ENCODE data around the gene GSK3B. TPM values are rescaled to one million over a fixed set of nuclear protein-coding genes. Genes with fewer than 3 reads are reported as not detected.

The GSK3B gene
- total RNA-seq, 3 donors from 2014 or later (not counting 1 experiment from before 2014, with no cell fraction given) = 61.3 to 67.0 (median 62.7) TPM

GRCh38 chr3:119950666-119951325 lies 143.5 kb downstream of the GSK3B start:
- Histone ChIP-seq H3K27ac (ENCODE audit: low read length) (no peak overlapping the region), H3K4me1 (ENCODE audit: control insufficient read depth, insufficient read depth, low read length) (no peaks in the 10 kb centered on the region), H3K36me3 (ENCODE audit: control insufficient read depth, insufficient read depth, low read length) (peaks cover 4% of the 10 kb centered on the region), H3K27me3 (ENCODE audit: control insufficient read depth, insufficient read depth, low read length) (no peaks in the 10 kb centered on the region), H3K9me3 (ENCODE audit: control insufficient read depth, insufficient read depth, low read length) (no peaks in the 10 kb centered on the region), H3K4me3 (ENCODE audit: low read length) (no peak overlapping the region)
- intact Hi-C loops (cut with micrococcal nuclease) = no loop called here
- H3K27ac Mint-ChIP-seq = peak overlapping the region in 1 of 2 donors; percentile 47
- no peak overlapping the region for H3K4me3 Mint-ChIP-seq
- no peaks in the 10 kb centered on the region for H3K9me3 Mint-ChIP-seq
- H3K27me3 Mint-ChIP-seq (ENCODE audit: low read depth in 2 of 2) = no peaks in the 10 kb centered on the region
- TF ChIP-seq CTCF (IDR thresholded peaks at IDR 0.05) = no peak
- ATAC-seq (no peak), DNase-seq (no peak)
- H3K4me1 Mint-ChIP-seq = peaks cover 45 to 60% of the 10 kb centered on the region in 2 donors
- H3K36me3 Mint-ChIP-seq = no peaks in the 10 kb centered on the region
- 96% methylated on average over 1 of the region's 3 CpGs for WGBS (ENCODE audit: insufficient coverage)

GRCh38 chr3:119945291-119945690 lies 149.0 kb downstream of the GSK3B start:
- H3K27me3 Mint-ChIP-seq (ENCODE audit: low read depth in 2 of 2) = no peaks in the 10 kb centered on the region
- no peaks in the 10 kb centered on the region for H3K9me3 Mint-ChIP-seq
- TF ChIP-seq CTCF (IDR thresholded peaks at IDR 0.05) = no peak
- H3K36me3 Mint-ChIP-seq = no peaks in the 10 kb centered on the region
- Histone ChIP-seq H3K27me3 (ENCODE audit: control insufficient read depth, insufficient read depth, low read length) (no peaks in the 10 kb centered on the region), H3K36me3 (ENCODE audit: control insufficient read depth, insufficient read depth, low read length) (peaks cover 6% of the 10 kb centered on the region), H3K27ac (ENCODE audit: low read length) (no peak overlapping the region), H3K4me1 (ENCODE audit: control insufficient read depth, insufficient read depth, low read length) (peaks cover 3% of the 10 kb centered on the region), H3K9me3 (ENCODE audit: control insufficient read depth, insufficient read depth, low read length) (no peaks in the 10 kb centered on the region), H3K4me3 (ENCODE audit: low read length) (no peak overlapping the region)
- H3K4me1 Mint-ChIP-seq = peaks cover 36 to 43% of the 10 kb centered on the region in 2 donors
- H3K27ac Mint-ChIP-seq = no peak overlapping the region
- H3K4me3 Mint-ChIP-seq = no peak overlapping the region
- intact Hi-C loops (cut with micrococcal nuclease) = no loop called here
- DNase-seq (no peak), ATAC-seq (no peak)
- WGBS (ENCODE audit: insufficient coverage) = no CpG with 5 or more reads among the region's 1 CpG

GRCh38 chr3:119944091-119944490 lies 150.2 kb downstream of the GSK3B start:
- 22% methylated on average over 2 of the region's 2 CpGs for WGBS (ENCODE audit: insufficient coverage)
- no peaks in the 10 kb centered on the region for H3K36me3 Mint-ChIP-seq
- no peak for DNase-seq
- H3K4me1 Mint-ChIP-seq = peaks cover 32 to 36% of the 10 kb centered on the region in 2 donors
- ATAC-seq = no peak
- TF ChIP-seq CTCF (IDR thresholded peaks at IDR 0.05) = no peak
- peaks cover 3% of the 10 kb centered on the region for H3K4me1 ChIP-seq (ENCODE audit: control insufficient read depth, insufficient read depth, low read length)
- peak overlapping the region; percentile 1 to 43 for H3K27ac Mint-ChIP-seq
- H3K9me3 ChIP-seq (ENCODE audit: control insufficient read depth, insufficient read depth, low read length) = no peaks in the 10 kb centered on the region
- H3K27me3 Mint-ChIP-seq (ENCODE audit: low read depth in 2 of 2) = no peaks in the 10 kb centered on the region
- intact Hi-C loops (cut with micrococcal nuclease) = no loop called here
- H3K4me3 ChIP-seq (ENCODE audit: low read length) = no peak overlapping the region
- no peak overlapping the region for H3K4me3 Mint-ChIP-seq
- H3K27ac ChIP-seq (ENCODE audit: low read length) = no peak overlapping the region
- H3K27me3 ChIP-seq (ENCODE audit: control insufficient read depth, insufficient read depth, low read length) = no peaks in the 10 kb centered on the region
- H3K36me3 ChIP-seq (ENCODE audit: control insufficient read depth, insufficient read depth, low read length) = peaks cover 6% of the 10 kb centered on the region
- no peaks in the 10 kb centered on the region for H3K9me3 Mint-ChIP-seq

GRCh38 chr3:119939077-119939476 lies 155.2 kb downstream of the GSK3B start:
- intact Hi-C loops (cut with micrococcal nuclease) = loop anchor here (10.0 kb wide), 1 partner anchor 156 kb away; the partner anchor contains the start of gene GSK3B
- H3K4me1 ChIP-seq (ENCODE audit: control insufficient read depth, insufficient read depth, low read length) = peaks cover 3% of the 10 kb centered on the region
- peaks cover 2% of the 10 kb centered on the region for H3K36me3 ChIP-seq (ENCODE audit: control insufficient read depth, insufficient read depth, low read length)
- H3K4me3 ChIP-seq (ENCODE audit: low read length) = no peak overlapping the region
- ATAC-seq (no peak), DNase-seq (no peak)
- H3K27me3 ChIP-seq (ENCODE audit: control insufficient read depth, insufficient read depth, low read length) = no peaks in the 10 kb centered on the region
- H3K27ac Mint-ChIP-seq = no peak overlapping the region
- no peak overlapping the region for H3K27ac ChIP-seq (ENCODE audit: low read length)
- WGBS (ENCODE audit: insufficient coverage) = 100% methylated on average over 1 of the region's 1 CpG
- TF ChIP-seq CTCF (IDR thresholded peaks at IDR 0.05) = no peak
- H3K36me3 Mint-ChIP-seq = no peaks in the 10 kb centered on the region
- H3K4me3 Mint-ChIP-seq = no peak overlapping the region
- H3K9me3 Mint-ChIP-seq = no peaks in the 10 kb centered on the region
- no peaks in the 10 kb centered on the region for H3K27me3 Mint-ChIP-seq (ENCODE audit: low read depth in 2 of 2)
- no peaks in the 10 kb centered on the region for H3K9me3 ChIP-seq (ENCODE audit: control insufficient read depth, insufficient read depth, low read length)
- peaks cover 52 to 55% of the 10 kb centered on the region in 2 donors for H3K4me1 Mint-ChIP-seq
